Renal cortex interstitium (tissue), 11 donors: Measurements from ENCODE around the gene SLC2A9. TPM values are rescaled to one million over a fixed set of nuclear protein-coding genes. Genes with fewer than 3 reads are reported as not detected.
"Not testable (repeated sequence)": the region's sequence is repeated elsewhere in the genome, so short reads cannot be mapped to it uniquely, and the experiment has no call there.

Experiments
- DNase-seq, 11 donors: peaks; one replicate each; pipeline ENCODE4 v3.0.0-alpha.2; 2013; ENCODE audit warnings: low read depth in 9 of 11, low spot score in 4 of 11; ENCODE audit errors: extremely low read depth in 1 of 11
- polyA plus RNA-seq, 3 donors: library from polyadenylated mRNA; unstranded; fragments of 120-200 nt; gene quantifications; one replicate each; pipeline ENCODE4 v1.2.1, GENCODE V29; 2013; ENCODE audit not compliant: insufficient read length in 3 of 3

Gene SLC2A9
- polyA plus RNA-seq, 3 donors, result 10.0 to 11.1 (median 10.8) TPM

DNA sequence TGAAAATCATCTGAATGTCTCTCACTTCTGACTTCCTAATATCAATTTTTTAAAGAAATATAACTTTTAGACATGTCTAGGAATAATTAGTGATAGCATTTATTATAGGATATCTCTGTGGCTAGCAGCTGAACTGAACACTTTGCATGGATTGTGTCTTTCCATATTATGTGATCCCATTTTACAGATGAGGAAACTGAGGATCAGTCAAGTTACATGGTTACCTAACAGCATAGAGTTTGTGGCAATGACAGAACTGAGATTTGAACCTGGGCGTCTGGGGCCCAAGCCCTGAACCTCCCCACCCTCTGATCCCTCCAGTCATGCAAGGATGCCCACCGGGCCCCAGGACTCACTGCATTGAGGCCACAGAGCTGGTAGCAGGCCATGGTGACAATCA is 101.3 kb downstream of the SLC2A9 start:
- no peak for DNase-seq

DNA sequence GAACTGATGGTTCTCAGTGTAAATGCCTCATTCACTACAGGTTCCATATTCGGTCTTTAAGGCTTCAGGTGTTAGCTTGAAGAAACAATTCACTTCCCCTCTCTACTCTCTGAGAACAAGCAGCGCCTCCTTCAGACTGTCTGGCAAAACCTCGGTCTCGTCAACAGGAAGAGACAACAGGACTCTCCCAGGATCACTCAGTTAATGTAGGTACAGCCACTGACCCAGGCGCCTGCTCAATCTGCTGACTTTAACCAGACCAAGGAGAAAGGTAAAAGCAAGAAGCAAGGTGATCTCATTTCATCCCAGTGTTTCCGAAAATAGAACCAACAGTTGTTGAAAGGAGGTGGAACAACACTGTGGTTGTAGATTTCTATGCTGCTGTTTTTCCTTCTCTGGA is 102.2 kb downstream of the SLC2A9 start:
- DNase-seq, result no peak

- DNase-seq, result no peak
Observed at GRCh38 chr4:9918484-9918883, 102.8 kb downstream of the SLC2A9 start.

DNA sequence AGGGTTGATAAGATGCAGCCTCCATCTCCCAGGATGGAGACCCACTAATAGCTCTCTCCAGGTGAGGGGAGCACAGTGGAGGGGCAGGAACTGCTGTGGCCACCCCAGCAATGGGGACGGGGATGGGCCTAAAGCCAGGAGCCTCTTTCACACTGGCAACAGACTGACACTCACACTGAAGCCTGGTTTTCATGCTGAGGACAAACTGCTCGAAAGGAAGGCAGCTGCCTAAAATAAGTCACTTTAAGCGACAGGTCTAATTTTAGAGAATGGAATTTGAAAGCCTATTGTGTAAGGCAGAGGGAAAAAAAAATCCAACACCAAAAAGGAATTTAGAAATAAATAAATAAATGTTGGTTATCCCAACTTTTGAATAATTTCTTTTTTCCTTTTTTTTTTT is 104.4 kb downstream of the SLC2A9 start:
- DNase-seq, result no peak

DNA sequence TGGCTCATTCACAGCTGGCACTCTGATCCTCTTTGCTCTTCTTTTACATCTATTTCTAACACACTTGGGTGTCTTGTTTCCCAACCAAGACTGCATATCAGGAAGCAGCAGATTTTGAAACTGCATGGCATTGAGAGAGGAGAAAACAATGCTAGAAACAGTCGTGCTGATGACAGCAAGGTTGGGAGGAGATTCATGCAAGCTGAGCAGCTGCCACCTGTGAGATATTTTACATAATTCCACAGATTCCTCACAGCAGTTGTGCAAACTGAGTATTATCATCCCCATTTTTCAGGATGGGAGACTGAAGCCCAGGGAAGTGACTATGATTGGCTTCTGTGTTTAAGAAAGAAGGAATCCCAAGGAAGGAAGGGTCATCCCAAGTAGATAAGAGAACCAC is 105.0 kb downstream of the SLC2A9 start:
- DNase-seq, result no peak

GRCh38 chr4:9913846-9914245 is 107.5 kb downstream of the SLC2A9 start:
- DNase-seq, result no peak

GRCh38 chr4:9906996-9907395 is 114.3 kb downstream of the SLC2A9 start:
- DNase-seq, result no peak

GRCh38 chr4:9904976-9905587 is 116.2 kb downstream of the SLC2A9 start:
- DNase-seq, result no peak

DNA sequence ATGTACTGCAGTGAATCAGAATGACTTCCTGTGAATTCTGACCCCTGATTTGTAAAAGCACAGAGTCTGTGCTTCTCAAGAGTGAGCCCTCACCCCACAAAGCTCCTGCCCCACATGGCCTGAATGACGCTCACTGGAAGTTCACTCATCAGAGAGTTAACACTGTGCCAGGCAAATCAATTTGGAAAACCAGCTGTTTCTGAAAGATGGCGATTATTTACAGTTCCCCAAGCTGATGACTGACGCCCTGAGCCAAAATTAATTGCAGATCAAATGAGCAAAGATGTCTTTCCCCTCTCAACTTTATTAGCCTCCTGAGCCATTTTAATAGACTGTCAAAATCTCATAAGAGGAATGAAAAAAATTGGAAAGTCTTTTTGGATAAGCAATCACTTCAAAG is 118.0 kb downstream of the SLC2A9 start:
- no peak for DNase-seq

DNA sequence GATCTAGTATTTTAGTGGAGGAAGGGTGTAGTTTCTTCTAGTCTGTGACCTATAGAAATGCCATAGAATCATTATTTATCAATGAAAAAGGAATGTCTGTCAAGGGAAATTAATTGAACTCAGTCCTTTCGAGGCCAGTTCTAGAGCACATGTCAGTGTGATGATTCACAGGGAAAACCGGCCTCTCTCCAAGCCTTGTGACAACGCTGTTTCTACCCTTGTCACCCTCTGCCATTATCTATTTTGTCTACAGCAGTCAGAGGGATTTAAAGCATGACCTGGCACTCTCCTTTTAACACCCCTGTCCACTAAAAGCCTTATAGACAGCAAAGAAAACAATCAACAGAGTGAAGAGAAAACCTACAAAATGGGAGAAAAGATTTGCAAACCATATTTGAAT is 120.0 kb downstream of the SLC2A9 start:
- no peak for DNase-seq

DNA sequence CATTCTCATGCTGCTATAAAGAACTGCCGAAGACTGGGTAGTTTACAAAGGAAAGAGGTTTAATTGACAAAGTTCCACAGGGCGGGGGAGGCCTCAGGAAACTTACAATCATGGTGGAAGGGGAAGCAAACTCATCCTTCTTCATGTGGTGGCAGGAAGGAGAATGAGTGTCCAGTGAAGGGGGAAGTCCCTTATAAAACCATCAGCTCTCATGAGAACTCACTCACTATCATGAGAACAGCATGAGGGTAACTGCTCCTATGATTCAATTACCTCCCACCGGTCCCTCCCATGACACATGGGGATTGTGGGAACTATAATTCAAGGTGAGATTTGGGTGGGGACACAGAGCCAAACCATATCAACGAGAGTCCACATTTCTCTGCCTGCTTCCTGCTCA is 120.7 kb downstream of the SLC2A9 start:
- DNase-seq, result not testable (repeated sequence)

- no peak for DNase-seq
Observed at GRCh38 chr4:9899306-9900055, 121.8 kb downstream of the SLC2A9 start.

GRCh38 chr4:9898596-9899305 is 122.5 kb downstream of the SLC2A9 start:
- DNase-seq, result peak in 10 of 11 donors; percentile 11 to 54 (median 38)

DNA sequence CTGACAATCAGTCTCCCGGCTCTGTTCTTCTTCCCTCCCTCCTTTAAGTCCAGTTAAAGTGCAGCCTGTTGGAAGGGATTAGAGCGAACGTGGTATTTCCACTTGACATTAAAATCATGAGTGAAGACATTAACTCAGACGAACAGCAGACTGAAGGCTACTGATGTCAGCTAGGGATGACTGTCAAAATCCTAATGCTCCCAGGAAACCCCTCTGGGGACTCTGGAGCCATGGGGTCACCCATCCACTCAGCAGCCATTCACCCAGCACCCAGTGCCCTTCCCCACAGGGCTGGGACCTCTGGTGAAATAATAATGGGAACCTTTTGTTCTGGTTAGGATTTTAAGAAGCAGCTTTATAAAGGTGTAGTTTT is 126.0 kb downstream of the SLC2A9 start:
- no peak for DNase-seq

DNA sequence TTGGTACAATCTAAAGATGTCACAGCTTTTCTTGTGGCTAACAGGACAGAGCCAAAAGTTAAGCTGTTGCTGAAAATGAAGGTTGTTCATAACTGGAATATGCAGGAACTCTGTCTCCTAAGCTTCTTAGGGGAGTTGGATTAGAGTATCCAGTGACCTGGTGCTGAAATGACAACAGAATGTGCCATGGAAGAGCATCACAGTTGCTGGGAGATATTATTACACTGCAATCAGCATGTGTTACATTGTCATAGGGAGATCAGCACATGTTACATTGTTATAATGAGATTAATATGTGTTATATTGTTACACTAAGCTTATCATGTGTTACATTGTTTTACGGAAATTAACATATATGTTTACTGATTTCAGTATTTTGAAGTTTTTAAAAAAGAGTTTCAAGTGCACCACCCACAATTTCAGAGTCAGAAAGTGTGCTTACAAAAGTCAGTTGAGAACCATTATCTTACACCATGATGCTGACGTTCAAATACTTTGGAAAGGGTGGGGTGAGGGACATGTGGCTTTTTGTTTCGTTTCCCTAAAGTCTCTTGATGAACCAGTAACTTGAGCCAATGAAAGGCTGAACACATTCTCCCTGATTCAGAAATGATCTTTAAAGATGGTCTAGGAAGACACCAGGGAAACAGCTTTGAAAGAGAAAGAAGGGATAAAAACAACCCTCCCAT is 126.5 kb downstream of the SLC2A9 start:
- peak in 2 of 11 donors; percentile 5 to 6 for DNase-seq

- DNase-seq, result no peak
Observed at GRCh38 chr4:9893329-9894108, 127.8 kb downstream of the SLC2A9 start.

- DNase-seq, result no peak
Observed at GRCh38 chr4:9891740-9892139, 129.6 kb downstream of the SLC2A9 start.

DNA sequence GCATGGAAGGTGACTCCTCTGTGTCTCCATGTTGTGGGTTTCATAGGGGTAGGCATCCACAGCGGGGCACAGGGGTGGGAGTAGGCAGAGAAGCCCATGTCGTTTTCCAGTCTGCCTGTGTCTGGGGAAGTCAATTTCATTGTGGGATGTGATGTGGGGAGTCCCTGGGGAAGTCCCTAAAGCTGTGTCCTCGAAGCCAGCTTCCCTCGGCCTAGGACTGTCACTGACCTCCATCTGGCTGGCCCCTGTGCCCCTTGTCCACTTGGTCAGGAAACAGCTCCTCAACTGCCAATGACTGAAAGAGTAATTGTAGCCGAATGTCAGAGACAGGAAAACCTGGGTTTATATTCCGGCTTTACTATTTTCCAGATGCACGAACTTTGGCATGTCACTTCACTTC is 130.2 kb downstream of the SLC2A9 start:
- DNase-seq, result no peak

DNA sequence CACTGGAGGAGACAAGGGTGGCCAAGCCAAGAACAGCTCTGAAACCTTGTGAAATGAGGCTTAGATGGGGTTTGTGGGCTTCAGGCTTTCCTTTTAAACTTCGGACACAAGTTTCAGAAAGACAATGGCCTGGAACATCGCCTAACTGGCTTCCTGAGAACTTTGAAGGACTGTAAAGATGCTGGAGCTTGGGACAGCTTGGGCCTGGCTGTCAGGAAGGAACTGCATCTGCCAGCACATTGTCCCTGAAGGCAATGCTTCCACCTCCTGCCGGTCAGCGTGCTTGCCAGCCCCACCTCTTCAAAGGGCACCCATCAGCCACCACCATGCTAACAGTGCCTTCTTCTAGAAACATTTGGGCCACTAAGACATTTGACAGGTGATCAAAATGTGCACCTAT is 132.0 kb downstream of the SLC2A9 start:
- DNase-seq, result no peak
